Endometrial microvascular endothelial cells (primary cell): ENCODE measurements around the gene HOXC4. TPM values are rescaled to one million over a fixed set of nuclear protein-coding genes. Genes with fewer than 3 reads are reported as not detected.

Experiments
- in situ Hi-C: cut with HindIII; loops from 2 replicates; pipeline ENCODE4 v1.10.0; 2017; ENCODE audit warnings: low sequenced_read_pairs, low pct_unique_long_range_greater_than_20kb; ENCODE audit errors: inconsistent ontology term
- total RNA-seq: library from RNA; depleted of rRNA; stranded (reverse); fragments of >200 nt; gene quantifications from one replicate; pipeline ENCODE4 v1.2.3, GENCODE V29; 2015; ENCODE audit errors: inconsistent ontology term

Gene HOXC4
- total RNA-seq, 1 donor from 2014 or later: not detected

DNA sequence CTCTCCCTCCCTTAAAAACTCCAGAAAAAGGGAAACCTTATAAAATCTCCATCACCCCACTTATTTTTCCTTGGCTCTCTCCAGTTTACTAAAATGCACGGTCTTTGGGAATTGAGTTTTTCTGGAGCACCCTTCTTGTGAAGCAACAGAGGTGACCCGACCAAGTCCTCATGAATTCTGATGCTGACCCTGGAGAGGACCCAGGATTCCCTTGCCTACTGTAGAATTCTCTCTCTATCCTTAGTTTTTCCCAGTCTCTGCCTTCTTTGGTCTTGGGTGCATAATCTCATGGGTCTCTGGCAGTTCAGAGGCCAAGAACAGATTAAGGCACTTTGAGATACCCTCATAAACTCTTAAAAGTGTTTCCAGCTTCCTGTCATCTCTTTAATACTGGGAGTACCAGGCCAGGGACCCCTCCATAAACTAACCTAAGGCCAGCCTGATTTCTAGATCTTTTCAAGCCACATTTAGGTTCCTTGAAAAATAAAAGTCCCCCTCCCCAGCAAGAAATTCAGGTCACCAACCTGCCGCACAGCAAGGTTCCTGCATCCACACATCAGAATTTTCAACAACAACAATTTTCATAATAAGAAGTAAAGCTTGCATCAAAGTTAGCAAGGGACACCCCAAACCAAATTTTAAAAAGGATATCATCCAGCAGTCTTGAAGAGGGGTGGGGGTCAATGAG lies 5.1 kb upstream of the HOXC4 start:
- in situ Hi-C loops: no loop called here

DNA sequence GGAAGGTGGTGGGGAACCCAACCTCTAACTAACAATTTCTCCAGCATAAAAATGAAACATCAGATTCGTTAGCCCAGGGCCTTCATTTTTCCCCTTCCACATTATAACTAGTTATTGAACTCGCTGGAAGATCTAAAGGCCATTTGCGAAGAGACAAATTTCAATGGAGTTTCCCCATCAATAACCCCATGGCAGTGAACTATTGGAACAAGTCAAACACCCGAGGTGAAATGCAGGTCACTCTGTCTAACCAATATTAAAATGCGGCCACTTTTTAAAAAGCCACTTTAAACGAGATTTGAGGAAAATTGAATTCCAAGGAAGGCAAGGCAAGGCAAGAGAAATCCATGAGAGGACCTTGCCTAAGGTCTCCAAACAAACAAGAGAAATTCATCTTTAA lies 4.5 kb upstream of the HOXC4 start:
- in situ Hi-C loops: no loop called here

DNA sequence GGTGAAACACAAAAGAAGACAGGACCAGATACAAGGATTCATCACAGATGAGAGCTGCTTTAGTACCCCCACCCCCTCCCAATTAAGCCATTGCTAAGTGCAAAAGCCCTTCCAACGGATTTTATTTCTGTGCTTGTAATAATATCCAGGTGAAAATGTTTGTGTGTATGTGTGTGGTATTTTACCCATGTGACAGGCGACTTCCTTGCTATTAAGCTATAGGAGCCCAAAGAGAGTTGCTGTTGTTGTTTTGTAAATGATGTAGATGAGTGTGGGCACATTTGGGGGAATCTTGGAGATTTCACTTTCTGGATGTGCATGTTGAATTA lies 3.2 kb upstream of the HOXC4 start:
- in situ Hi-C loops: no loop called here

DNA sequence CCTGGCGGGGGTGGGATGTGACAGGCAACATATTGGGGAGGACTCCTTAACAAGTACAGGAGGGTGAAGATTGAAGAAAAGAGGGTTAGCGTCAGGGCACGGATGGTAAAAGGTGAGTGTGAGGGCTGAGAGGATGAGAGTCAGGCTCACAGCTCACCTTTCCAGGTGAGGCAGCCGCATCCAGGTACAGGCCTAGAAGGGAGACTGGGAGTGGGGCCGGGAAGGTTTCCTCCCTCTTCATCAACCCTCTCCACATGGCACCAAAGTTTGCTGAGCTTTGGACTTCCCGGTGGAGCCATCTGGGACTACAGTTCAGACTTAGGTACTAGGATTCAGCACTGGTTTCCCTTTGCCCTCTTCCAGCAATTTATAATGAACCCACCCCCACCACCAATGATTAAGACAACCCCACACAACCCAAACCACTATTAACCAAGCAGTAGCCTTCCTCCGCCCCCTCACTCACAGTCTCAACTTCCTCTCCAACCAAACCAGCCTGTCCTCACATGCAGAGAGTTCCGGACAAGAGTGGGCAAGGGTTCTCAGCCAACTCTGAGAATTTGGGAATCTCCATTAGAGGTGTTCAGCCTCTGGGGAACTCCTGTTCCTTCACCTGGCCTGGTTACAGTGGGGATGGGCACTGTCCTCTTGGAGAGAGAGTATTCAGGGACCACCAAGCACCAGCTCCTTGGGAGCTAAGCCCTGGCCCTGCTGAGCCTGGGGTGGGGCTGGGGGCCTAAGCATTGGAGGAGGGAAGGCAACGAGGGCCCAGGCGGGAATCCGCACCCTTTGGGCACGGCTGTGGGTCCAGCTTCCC lies 2.4 kb upstream of the HOXC4 start:
- in situ Hi-C loops: no loop called here

DNA sequence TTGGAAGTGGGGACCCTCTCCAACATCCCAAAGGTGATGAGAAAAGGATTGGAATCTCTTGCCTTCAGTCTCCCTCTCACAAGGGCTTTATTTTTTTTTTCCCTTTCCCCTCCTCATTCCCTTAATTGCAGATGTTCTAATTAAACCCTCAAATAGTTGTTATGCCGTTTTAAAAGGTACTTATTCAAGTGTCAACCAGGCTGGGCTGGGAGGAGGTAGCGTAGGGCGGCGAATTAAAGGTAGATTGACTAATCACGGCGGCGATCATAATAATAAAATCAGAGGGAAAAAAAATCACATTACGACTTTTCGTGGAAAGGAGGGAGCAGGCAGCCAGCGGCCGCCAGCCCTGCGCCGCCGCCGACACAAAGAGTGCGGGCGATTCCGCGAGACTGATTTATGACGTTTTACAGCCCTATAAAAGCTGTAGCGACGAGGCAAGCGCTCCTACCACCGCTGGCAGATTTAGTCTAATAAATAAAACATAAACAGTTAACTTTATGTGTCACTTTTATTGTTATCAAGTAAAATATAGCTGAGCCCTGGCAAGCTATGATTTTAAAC lies 1.7 kb upstream of the HOXC4 start:
- in situ Hi-C loops: no loop called here

DNA sequence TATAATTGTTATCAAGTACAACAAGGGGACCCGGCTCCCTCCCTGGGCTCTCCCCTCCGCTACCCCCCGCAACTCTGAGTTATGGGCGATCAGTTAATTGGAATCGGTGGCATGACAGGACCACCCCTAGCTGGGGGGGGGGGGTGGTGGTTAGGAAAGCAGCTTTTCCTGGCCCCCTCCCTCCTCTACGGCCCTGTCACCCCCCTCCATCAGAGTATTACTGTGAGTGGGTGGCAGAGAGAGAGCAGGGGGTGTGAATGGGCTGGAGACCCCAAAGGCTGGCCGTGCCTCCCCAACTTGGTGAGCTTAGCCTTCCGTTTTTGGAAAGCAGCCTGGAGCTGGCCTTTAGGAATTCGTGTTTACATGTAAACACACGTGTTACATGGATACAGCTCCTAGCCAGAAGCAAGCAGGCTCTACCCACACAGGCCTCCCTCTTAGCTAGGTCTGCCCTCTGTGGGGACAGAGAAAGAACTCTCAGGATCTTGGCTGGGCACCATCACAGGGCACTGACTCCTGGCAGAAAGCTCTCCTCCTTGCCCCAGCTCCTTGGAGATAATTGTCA lies 1.1 kb upstream of the HOXC4 start:
- in situ Hi-C loops: no loop called here

DNA sequence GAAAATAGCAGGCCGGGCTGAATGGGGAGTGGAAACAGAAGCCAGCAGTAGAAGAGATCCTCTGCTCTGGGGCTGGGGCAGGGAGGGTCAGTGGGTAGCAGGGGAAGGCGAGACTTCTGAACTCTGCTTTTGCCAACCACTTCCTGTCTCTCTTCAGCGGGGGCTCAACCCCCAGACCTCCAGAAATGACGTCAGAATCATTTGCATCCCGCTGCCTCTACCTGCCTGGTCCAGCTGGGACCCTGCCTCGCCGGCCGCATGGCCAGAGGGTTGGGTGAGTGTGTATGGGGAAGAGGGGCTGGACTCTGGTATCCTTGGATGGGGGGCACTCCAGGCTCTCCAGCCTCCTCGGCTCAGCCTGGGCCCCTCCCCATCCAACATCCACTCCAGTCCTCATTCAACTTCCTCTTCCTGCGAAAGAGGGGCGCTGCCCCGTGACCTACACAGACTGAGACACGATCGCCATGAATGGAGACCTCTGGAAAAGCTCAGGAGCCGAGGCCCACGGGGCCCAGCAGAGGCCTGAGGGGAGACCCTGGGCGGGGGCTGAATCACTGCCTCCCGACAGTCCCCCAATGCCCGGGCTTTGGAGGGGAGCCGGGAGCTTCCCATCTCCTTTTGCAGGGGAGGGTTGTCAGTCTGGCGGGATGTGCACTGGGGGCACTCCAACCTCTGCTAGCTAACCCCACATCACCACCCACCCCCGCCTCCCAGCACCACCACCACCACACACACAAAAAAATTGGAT lies 458 bp upstream of the HOXC4 start:
- in situ Hi-C loops: no loop called here

DNA sequence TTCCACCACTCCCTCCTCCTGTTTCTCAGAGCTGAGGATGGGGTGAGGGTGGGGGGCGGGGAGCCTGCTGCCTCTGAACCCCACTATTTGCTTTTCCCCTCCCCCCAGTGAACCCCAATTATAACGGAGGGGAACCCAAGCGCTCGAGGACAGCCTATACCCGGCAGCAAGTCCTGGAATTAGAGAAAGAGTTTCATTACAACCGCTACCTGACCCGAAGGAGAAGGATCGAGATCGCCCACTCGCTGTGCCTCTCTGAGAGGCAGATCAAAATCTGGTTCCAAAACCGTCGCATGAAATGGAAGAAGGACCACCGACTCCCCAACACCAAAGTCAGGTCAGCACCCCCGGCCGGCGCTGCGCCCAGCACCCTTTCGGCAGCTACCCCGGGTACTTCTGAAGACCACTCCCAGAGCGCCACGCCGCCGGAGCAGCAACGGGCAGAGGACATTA lies 1.1 kb downstream of the HOXC4 start:
- in situ Hi-C loops: no loop called here

DNA sequence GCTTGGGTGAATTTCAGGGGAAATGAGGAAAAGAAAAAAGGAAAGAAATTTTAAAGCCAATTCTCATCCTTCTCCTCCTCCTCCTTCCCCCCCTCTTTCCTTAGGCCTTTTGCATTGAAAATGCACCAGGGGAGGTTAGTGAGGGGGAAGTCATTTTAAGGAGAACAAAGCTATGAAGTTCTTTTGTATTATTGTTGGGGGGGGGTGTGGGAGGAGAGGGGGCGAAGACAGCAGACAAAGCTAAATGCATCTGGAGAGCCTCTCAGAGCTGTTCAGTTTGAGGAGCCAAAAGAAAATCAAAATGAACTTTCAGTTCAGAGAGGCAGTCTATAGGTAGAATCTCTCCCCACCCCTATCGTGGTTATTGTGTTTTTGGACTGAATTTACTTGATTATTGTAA lies 1.9 kb downstream of the HOXC4 start:
- in situ Hi-C loops: no loop called here

DNA sequence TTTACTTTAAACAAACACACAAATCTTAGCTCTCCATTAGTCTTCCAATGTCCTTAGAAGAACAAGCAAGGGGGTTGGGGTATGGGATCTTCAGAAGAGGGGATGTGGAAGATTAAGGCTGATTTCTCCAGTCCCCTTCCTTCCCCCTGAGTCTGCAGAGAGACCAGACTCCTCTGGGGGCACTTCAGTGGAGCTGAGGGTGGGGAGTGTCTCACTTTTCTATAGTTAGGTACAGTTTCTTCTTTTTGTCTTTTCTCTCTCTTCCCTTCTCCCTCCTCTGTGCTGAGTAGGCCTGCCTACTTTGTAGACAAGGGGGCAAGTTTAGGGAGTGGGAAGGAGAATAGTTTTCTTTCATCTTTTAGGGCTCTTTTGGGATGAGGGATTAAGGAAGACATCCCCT lies 2.5 kb downstream of the HOXC4 start:
- in situ Hi-C loops: no loop called here

DNA sequence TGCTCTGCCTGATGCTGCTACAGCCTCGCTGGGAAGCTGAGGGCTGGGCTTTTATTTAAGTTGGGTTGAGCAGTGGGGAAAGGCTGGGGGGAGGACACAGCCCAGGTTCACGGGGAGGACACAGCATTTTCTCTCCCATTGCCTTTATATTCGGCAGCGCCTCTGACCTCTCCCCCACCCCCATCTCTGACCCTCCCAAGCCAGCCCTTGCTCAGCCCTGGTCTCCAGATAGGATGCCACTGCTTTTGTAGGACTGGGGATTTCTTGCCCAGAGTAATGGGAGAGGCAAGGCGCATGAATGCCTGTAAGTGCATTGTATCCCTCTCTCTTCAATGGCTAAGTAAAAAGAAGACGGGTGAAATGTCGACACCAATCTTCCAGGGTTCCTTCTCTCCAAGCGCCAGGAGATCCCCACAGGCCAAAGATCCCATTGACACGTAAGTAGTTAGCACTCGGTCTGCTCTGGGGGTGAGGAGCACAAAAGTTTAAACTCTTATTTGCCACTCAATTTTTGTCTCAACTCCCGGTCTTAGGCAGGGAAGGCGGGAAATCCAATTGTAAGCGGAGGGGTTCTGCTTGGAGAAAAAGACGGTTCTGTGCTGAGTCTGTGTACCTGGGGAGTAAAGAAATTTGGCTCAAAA lies 4.6 kb downstream of the HOXC4 start:
- in situ Hi-C loops: no loop called here

DNA sequence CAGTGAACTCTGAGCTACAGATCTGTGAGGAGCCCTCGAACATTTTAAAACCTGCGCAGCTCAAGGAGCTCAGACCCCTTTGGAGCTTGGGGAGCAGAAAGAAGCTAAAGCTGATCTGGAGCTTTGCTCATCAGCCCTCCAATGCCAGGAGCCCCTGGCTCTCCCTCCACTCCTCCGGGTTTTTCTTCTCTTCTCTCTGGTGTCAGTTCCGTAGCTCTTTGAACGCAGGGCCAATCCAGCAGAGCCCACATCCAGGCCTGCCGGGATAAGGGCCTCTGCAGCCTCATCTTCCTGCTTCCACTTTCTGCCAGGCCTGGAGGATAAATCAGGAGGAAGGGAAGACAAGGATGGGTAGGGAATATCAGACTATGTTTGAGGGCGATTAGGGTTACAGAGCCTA lies 6.0 kb downstream of the HOXC4 start:
- in situ Hi-C loops: no loop called here

DNA sequence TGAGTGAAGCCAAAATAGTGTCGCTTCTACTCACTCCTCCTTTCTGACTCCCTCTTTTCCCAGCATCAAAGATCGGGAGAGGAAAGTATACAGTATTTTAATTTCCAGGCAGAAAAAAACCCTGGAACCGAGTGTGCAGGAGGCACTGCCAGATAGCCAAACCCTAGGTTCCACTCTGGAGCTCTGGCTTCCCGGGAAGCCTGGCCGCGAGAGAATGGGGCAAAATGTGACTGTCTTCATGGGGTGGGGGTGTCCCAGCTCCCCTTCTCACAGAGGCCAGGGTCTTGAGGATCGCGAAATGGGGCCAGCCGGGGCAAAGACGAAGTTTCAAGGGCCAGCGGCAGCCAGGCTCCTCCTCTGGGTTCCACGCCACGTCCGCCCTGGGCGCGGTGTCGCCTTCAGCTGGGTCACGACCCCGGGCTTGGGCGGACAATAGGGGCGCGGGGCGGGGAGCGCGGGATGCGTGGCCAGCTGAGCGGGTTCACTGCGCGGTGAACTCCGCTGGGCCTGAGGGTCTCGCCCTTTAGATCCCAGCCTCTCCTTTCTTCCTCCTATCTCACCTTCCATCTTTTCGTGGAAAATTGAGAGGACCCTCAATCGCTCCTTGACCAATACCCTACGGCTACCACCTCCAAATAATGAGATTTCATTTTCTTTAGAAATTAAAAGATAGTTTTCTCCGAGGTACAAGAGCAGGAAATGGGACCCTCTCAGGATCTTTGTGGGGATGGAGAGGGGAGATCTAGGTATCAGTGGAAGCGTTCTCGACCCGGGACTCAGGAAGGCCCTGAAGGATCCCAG lies 6.7 kb downstream of the HOXC4 start:
- in situ Hi-C loops: no loop called here

DNA sequence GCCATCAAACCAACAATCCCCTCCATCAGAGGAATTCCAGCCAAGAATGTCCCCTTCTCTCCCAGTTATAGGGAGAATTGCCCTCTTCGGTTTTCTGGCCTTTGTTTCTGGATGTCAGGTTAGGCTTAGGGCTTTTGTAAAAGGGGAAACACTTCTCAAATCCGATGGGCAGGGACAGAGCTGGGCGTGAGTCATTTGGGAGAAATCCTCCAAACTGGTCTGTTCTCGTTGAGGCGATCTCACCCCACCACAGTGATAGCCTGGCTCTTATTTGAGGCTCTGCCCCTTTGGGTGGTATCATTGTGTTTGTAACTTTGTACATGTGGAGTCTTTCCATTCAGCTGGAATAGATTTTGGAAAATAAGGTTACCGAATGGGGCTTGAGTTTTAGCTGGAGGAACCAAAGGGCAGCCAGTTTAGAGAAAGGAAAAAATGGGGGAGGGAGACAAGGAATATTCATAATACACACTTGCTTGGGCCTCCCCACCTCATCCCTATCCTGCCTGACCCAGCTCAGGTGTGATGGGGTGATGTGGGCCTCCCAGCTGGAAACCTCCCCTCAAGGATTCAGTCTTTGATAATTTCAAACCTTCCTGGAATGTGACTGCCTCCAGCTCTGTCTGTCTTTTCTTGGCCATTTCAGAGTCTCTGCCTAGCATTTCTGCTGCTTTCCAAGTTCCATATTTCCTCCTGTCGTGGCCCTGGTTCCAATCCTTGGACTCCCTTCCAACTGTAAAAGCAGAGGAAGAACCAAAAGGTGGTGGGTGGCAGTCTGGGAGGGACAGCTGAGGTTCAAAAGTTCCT lies 7.5 kb downstream of the HOXC4 start:
- in situ Hi-C loops: no loop called here

DNA sequence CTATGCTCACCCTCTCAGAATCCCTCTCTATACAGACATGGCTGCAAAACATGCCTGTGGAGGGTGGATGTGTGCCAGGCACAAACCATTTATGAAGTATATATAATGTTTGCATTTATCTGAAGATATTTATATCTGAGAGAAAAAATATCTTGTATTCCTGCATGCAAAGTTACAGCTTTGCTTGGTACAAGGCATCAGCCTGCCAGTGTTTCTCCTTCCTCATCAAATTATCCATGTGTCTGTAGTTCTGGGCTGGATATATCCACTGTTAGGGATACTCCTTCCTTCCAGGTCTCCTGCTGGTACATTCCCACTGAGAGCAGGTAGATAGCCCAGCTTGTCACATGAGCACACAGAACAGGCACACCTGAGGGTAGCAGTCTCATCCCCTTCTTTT lies 12.0 kb downstream of the HOXC4 start:
- in situ Hi-C loops: no loop called here

DNA sequence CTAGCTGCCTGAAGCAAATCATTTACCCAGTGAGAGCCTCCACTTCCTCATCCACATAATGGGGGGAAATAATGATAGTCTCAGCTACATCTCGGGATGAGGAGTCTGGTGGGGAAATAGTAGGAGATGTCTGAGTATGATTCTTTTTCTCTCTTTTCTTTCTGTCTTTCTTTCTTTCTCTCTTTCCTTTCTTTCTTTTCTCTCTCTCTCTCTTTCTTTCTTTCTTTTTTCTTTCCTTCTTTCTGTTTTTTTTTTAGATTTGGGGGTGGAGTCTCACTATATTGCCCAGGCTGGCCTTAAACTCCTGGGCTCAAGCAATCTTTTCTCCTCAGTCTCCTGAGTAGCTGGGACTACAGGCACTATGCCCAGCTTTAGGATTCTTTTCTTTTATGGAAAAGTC lies 12.8 kb downstream of the HOXC4 start:
- in situ Hi-C loops: no loop called here

DNA sequence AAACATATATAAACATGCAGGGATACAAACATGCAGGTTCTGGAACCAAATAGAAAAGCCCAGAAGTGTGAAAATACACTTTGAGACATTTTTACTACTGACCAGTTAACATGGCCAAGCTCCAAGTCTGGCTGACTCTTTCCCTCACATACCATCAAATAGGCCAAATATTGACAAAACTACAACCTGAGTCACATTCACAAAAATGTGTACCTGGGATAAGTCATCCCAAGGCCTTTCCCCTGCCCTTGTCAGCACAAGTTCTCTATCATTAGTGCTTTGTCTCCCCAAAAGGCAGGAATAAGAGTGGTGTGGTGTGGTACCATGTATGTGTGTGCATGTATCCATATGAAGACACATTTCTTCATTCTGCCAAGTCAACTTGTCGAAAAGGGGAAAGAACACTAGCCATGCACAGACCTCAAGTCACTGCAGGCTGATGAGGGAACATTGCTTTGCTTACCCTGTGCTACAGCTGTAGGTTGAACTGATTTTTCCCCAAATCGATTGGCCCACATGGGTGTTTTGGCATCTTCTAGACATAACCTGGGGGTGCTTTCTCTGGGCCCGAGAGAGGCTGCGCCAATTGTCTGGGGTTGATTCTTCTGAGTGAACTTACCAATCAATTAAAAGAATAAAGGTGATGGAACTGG lies 14.9 kb downstream of the HOXC4 start:
- in situ Hi-C loops: no loop called here
